H9 (cell line): ENCODE data around the gene ARHGAP30. TPM values are rescaled to one million over a fixed set of nuclear protein-coding genes. Genes with fewer than 3 reads are reported as not detected.

ENCODE experiments used
- DNase-seq: peaks from one replicate; pipeline ENCODE4 v3.0.0-alpha.2; 2017
- H2AFZ ChIP-seq: one replicate; pipeline ENCODE4 v1.6.1; 2013; ENCODE audit warnings: mild to moderate bottlenecking, low read length, control low read depth, moderate library complexity
- H2AK5ac ChIP-seq: 2 replicates; pipeline ENCODE4 v1.6.1; 2013; ENCODE audit warnings: low read length, control low read depth, mixed read lengths; ENCODE audit not compliant: insufficient read length
- H2BK120ac ChIP-seq: one replicate; pipeline ENCODE4 v1.6.1; 2013; ENCODE audit warnings: low read depth, mild to moderate bottlenecking, low read length, control low read depth, inconsistent platforms; ENCODE audit not compliant: poor library complexity, severe bottlenecking
- H2BK12ac ChIP-seq: 2 replicates; pipeline ENCODE4 v1.6.1; 2013; ENCODE audit warnings: low read length, control low read depth, mixed read lengths, low read depth; ENCODE audit not compliant: insufficient read length
- H2BK15ac ChIP-seq: 2 replicates; pipeline ENCODE4 v1.6.1; 2013; ENCODE audit warnings: low read depth, low read length, control low read depth
- H2BK20ac ChIP-seq: one replicate; pipeline ENCODE4 v1.6.1; 2013; ENCODE audit warnings: low read depth, mild to moderate bottlenecking, low read length, control low read depth, inconsistent platforms; ENCODE audit not compliant: poor library complexity, severe bottlenecking
- H2BK5ac ChIP-seq: 2 replicates; pipeline ENCODE4 v1.6.1; 2013; ENCODE audit warnings: low read length, control low read depth, mixed read lengths; ENCODE audit not compliant: insufficient read length
- H3K14ac ChIP-seq: 2 replicates; pipeline ENCODE4 v1.6.1; 2013; ENCODE audit warnings: low read length, control low read depth; ENCODE audit not compliant: insufficient read depth
- H3K18ac ChIP-seq: 2 replicates; pipeline ENCODE4 v1.6.1; 2013; ENCODE audit warnings: low read depth, mild to moderate bottlenecking, mixed read lengths, low read length, control low read depth; ENCODE audit not compliant: insufficient read length
- H3K23ac ChIP-seq: 2 replicates; pipeline ENCODE4 v1.6.1; 2013; ENCODE audit warnings: low read length, control low read depth, mixed read lengths, low read depth; ENCODE audit not compliant: insufficient read length
- H3K23me2 ChIP-seq: 2 replicates; pipeline ENCODE4 v1.6.1; 2013; ENCODE audit warnings: low read depth, mild to moderate bottlenecking, mixed read lengths, low read length, control low read depth; ENCODE audit not compliant: insufficient read length, poor library complexity, severe bottlenecking
- H3K27ac ChIP-seq: 2 replicates; pipeline ENCODE4 v1.5.1; 2013; ENCODE audit warnings: low read length, control low read depth, mixed read lengths, low read depth; ENCODE audit not compliant: insufficient read length
- H3K27me3 ChIP-seq: 2 replicates; pipeline ENCODE4 v1.6.1; 2013; ENCODE audit warnings: low read length, control low read depth, inconsistent platforms; ENCODE audit not compliant: insufficient read depth
- H3K4ac ChIP-seq: 2 replicates; pipeline ENCODE4 v1.6.1; 2013; ENCODE audit warnings: low read depth, mild to moderate bottlenecking, control low read depth, inconsistent platforms, low read length, moderate library complexity
- H3K4me1 ChIP-seq: 2 replicates; pipeline ENCODE4 v1.6.1; 2013; ENCODE audit warnings: low read length, control low read depth, inconsistent platforms; ENCODE audit not compliant: insufficient read depth
- H3K4me2 ChIP-seq: 2 replicates; pipeline ENCODE4 v1.6.1; 2013; ENCODE audit warnings: low read length, control low read depth, mixed read lengths; ENCODE audit not compliant: insufficient read length, insufficient read depth
- H3K56ac ChIP-seq: 2 replicates; pipeline ENCODE4 v1.6.1; 2013; ENCODE audit warnings: low read depth, mild to moderate bottlenecking, mixed read lengths, low read length, control low read depth; ENCODE audit not compliant: insufficient read length
- H3K79me1 ChIP-seq: 2 replicates; pipeline ENCODE4 v1.6.1; 2013; ENCODE audit warnings: low read depth, mild to moderate bottlenecking, moderate library complexity, low read length, control low read depth, inconsistent platforms; ENCODE audit not compliant: insufficient read depth, poor library complexity, severe bottlenecking
- H3K79me2 ChIP-seq: 2 replicates; pipeline ENCODE4 v1.6.1; 2013; ENCODE audit warnings: low read length, control low read depth, inconsistent platforms; ENCODE audit not compliant: insufficient read depth
- H3K9ac ChIP-seq: 2 replicates; pipeline ENCODE4 v1.6.1; 2013; ENCODE audit warnings: low read length, control low read depth, mixed read lengths; ENCODE audit not compliant: insufficient read length; ENCODE audit errors: extremely low read depth
- H3K9me3 ChIP-seq: one replicate; pipeline ENCODE4 v1.6.1; 2013; ENCODE audit warnings: low read depth, low read length, inconsistent platforms; ENCODE audit not compliant: control insufficient read depth
- H3T11ph ChIP-seq: one replicate; pipeline ENCODE4 v1.6.1; 2013; ENCODE audit warnings: mild to moderate bottlenecking, low read length, control low read depth, inconsistent platforms
- H4K20me1 ChIP-seq: one replicate; pipeline ENCODE4 v1.6.1; 2013; ENCODE audit not compliant: control insufficient read depth, insufficient read length, insufficient read depth
- H4K5ac ChIP-seq: 2 replicates; pipeline ENCODE4 v1.6.1; 2013; ENCODE audit warnings: low read depth, mild to moderate bottlenecking, mixed read lengths, low read length, control low read depth; ENCODE audit not compliant: insufficient read length
- H4K8ac ChIP-seq: replicated peaks from 2 replicates; pipeline ENCODE4 v1.6.1; 2013; ENCODE audit warnings: low read length, control low read depth, mixed read lengths, low read depth; ENCODE audit not compliant: insufficient read length
- H4K91ac ChIP-seq: 2 replicates; pipeline ENCODE4 v1.6.1; 2013; ENCODE audit warnings: low read depth, mild to moderate bottlenecking, moderate library complexity, mixed read lengths, low read length, control low read depth; ENCODE audit not compliant: insufficient read length
- H3K27ac Mint-ChIP-seq, 3 experiments: 2 replicates in 2 of 3; 3 replicates in 1 of 3; pipeline ENCODE4 v1.8.0; 2020 to 2021; ENCODE audit warnings: mixed read lengths in 3 of 3, mild to moderate bottlenecking in 1 of 3, moderate library complexity in 1 of 3
- H3K27me3 Mint-ChIP-seq: 2 replicates; pipeline ENCODE4 v1.8.0; 2021; ENCODE audit warnings: low read depth, mild to moderate bottlenecking, moderate library complexity, mixed read lengths
- H3K36me3 Mint-ChIP-seq, 3 experiments: 2 replicates in 2 of 3; 3 replicates in 1 of 3; pipeline ENCODE4 v1.8.0; 2020 to 2021; ENCODE audit warnings: low read depth in 3 of 3, mixed read lengths in 3 of 3; ENCODE audit not compliant: insufficient read depth in 1 of 3
- H3K4me1 Mint-ChIP-seq, 2 experiments: 2 replicates each; pipeline ENCODE4 v1.8.0; 2020; ENCODE audit warnings: mixed read lengths in 2 of 2
- H3K4me3 Mint-ChIP-seq, 2 experiments: 2 replicates in 1 of 2; 3 replicates in 1 of 2; pipeline ENCODE4 v1.8.0; 2020 to 2021; ENCODE audit warnings: mild to moderate bottlenecking in 2 of 2, mixed read lengths in 2 of 2, moderate library complexity in 1 of 2
- H3K9me3 Mint-ChIP-seq, 2 experiments: 2 replicates in 1 of 2; 3 replicates in 1 of 2; pipeline ENCODE4 v1.8.0; 2020; ENCODE audit warnings: mild to moderate bottlenecking in 2 of 2, mixed read lengths in 2 of 2, moderate library complexity in 1 of 2
- total RNA-seq: library from RNA; stranded (reverse); gene quantifications from 2 replicates; pipeline ENCODE4 v1.2.1, GENCODE V29; 2021
- TF ChIP-seq, protein P1 (sequence below): fragments of 200-600 bp; sonication (generic); conservative IDR thresholded peaks from 3 replicates; pipeline ENCODE4 v1.8.0; 2021; ENCODE audit warnings: antibody characterized with exemption, mild to moderate bottlenecking

ARHGAP30 gene
- total RNA-seq, 1 experiment from 2014 or later: 0.13 TPM

DNA sequence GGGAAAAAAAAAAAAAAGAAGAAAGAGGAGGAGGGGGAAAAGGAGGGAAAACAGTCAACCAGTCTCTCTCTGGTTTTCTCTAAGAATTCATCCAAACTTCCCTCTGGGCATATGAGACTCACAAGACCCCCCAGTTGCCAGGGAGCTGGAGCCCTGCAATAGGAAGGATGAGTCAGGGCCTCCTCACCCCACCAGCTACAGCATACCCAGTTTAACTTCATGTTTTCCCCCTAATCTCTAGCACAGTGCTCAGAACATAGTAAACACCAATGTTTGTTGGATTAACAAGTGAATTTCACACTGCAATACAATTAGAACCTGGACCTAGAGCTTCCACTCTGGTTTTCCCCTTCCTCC lies 56.6 kb downstream of the ARHGAP30 start:
- H3K27me3 ChIP-seq: no peaks in the 10 kb centered on the region
- no peak overlapping the region for H2BK20ac ChIP-seq
- no peaks in the 10 kb centered on the region for H4K20me1 ChIP-seq
- H3K18ac ChIP-seq: no peak overlapping the region
- no peak overlapping the region for H3K4ac ChIP-seq
- H3K9ac ChIP-seq: no peak overlapping the region
- TF ChIP-seq, protein P1, sequence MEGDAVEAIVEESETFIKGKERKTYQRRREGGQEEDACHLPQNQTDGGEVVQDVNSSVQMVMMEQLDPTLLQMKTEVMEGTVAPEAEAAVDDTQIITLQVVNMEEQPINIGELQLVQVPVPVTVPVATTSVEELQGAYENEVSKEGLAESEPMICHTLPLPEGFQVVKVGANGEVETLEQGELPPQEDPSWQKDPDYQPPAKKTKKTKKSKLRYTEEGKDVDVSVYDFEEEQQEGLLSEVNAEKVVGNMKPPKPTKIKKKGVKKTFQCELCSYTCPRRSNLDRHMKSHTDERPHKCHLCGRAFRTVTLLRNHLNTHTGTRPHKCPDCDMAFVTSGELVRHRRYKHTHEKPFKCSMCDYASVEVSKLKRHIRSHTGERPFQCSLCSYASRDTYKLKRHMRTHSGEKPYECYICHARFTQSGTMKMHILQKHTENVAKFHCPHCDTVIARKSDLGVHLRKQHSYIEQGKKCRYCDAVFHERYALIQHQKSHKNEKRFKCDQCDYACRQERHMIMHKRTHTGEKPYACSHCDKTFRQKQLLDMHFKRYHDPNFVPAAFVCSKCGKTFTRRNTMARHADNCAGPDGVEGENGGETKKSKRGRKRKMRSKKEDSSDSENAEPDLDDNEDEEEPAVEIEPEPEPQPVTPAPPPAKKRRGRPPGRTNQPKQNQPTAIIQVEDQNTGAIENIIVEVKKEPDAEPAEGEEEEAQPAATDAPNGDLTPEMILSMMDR: no peak
- no peak overlapping the region for H2BK120ac ChIP-seq
- H3K23ac ChIP-seq: no peak overlapping the region
- H2BK12ac ChIP-seq: no peak overlapping the region
- no peak overlapping the region for H2BK15ac ChIP-seq
- no peak overlapping the region for H4K91ac ChIP-seq
- no peaks in the 10 kb centered on the region for H3K9me3 ChIP-seq
- Mint-ChIP-seq H3K4me3 (0 out of 5 replicates have a peak overlapping the region, but pooled peaks of 1 of the 2 experiments have one; percentile 54), H3K27me3 (no peaks in the 10 kb centered on the region), H3K4me1 (peaks cover 35 to 44% of the 10 kb centered on the region in 2 experiments), H3K9me3 (no peaks in the 10 kb centered on the region), H3K36me3 (peaks cover 5 to 30% (median 25%) of the 10 kb centered on the region in 3 experiments; a peak in 6 of 7 replicates), H3K27ac (peak overlapping the region; percentile 16 to 95 (median 76); a peak in 5 of 7 replicates)
- no peak for DNase-seq
- H2BK5ac ChIP-seq: no peak overlapping the region
- no peak overlapping the region for H3K56ac ChIP-seq
- H3K79me1 ChIP-seq: peaks cover 11% of the 10 kb centered on the region
- peaks cover 20% of the 10 kb centered on the region for H3K4me1 ChIP-seq
- peaks cover 44% of the 10 kb centered on the region for H3K79me2 ChIP-seq
- no peak overlapping the region for H3K14ac ChIP-seq
- H2AFZ ChIP-seq: no peak overlapping the region
- H3K23me2 ChIP-seq: no peaks in the 10 kb centered on the region
- H3T11ph ChIP-seq: no peak overlapping the region
- no peak overlapping the region for H4K8ac ChIP-seq
- peak overlapping the region; percentile 79 for H3K4me2 ChIP-seq
- peak overlapping the region; percentile 95 for H3K27ac ChIP-seq
- H4K5ac ChIP-seq: no peak overlapping the region
- no peak overlapping the region for H2AK5ac ChIP-seq
